COR-L47 (cell line): Measurements from ENCODE around the gene SKP1.

Experiments used
- DNase-seq: peaks from one replicate; lab custom pipeline; 2025; lab: John Stamatoyannopoulos, UW

Gene SKP1

GRCh38 chr5:134130239-134130945 lies 46.4 kb downstream of the SKP1 start:
- DNase-seq: no peak

- DNase-seq: no peak
Observed at GRCh38 chr5:134129411-134130238, 47.1 kb downstream of the SKP1 start.

DNA sequence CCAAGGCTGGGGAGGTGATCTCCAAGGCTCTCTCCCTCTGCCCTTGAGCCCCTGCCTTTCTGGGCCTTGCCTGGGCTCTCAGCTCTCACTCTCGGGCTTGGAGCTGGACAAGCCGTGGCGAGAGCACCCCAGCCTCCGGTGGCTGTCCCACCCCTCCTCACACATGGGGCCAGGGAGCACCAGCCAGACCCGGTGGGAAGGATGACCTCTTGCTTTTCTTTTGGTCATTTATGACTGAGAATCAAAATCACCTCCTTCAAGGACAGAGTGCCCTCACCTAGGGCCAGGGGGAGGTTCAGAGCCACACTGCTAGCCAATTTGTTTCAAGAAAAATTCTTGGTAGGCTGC lies 48.1 kb downstream of the SKP1 start:
- DNase-seq: no peak

DNA sequence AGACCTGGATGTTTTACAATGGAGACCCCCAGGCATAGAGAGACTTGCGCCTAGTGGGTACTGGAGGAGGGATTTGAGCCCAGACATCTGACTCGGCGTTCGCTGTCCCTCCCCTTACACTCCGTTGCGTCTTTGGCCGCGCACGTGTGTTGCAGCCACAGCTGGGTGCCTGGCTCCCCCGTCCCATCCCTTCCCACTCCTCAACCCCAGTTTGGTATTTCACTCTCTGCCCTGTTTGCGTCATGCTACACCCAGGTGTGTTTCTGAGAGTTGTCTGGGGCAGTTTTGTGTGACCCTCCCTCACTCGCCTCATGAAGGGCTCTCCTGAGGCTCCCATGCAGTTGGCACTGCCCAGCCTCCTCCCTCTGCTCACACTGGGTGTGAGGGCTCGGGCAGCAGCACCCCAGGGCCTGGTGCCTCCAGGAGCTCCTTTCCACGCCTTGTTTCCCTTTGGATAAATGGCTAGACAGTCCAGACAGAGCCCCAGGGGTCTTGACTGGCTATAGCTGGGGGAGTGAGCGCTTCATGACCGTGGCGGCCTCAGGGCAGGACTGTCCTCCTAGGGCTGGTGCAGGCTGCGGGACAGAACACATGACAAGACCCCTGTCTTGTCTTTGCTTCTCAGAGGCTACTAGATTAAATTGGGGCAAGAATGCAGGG lies 48.6 kb downstream of the SKP1 start:
- no peak for DNase-seq

- no peak for DNase-seq
Observed at GRCh38 chr5:134127376-134127861, 49.3 kb downstream of the SKP1 start.

- DNase-seq: peak; percentile 31
Observed at GRCh38 chr5:134125039-134126015, 51.4 kb downstream of the SKP1 start.

DNA sequence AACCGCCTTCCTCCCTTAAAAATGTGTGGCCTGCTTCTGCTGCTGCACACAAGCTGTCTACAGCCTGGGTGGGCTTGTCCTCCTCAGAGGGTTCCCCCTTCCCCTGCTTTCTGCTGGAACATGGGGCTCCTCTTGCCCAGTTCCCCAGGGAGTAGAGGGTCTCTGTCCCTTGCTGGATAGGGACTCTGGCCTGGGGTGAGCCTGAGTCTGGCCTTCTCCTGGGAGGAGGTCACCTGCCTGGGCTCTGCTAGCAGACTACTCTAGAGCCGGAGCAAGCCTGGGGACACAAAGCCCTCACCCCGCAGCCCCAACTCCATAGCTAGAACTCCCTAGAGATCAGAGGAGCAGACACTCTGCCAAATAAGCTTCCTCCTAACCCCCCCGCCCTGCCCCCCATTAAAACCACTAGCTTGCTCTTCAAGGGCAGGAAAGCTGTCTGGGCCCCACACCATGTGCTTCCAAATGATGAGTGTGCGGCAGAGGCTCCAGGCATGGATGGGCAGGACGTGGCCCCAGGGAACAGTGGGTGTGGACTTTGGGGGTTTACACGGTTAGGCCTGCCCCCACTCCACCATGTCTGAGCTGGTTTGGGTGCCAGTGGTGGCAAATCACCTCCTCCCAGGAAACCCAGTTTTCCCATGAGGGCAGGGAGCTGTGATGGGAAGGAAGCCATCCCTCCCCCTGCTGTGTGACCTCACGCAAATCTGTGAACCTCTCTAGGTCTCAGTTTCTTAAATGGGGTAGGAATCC lies 52.3 kb downstream of the SKP1 start:
- DNase-seq: no peak

- no peak for DNase-seq
Observed at GRCh38 chr5:134123360-134123759, 53.4 kb downstream of the SKP1 start.

DNA sequence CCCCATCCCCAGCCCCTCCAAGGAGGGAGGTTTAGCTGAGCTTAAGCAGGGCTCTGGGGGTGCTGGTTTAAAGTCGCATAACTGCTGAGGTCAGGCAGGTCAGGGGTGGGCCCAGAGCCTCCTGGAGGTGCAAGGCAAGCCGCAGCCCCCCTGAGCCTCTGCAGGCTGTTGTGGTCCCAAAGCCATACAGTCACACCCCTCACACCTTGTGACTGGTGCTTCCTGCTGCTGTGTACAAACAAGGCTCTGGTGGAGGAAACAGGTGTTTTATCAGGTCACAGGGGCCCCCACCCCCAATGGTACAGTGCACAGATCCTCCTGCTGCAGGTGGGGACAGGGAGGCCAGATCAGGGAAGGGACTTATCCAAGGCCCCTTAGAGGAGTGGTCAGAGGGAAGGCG lies 54.2 kb downstream of the SKP1 start:
- DNase-seq: no peak

DNA sequence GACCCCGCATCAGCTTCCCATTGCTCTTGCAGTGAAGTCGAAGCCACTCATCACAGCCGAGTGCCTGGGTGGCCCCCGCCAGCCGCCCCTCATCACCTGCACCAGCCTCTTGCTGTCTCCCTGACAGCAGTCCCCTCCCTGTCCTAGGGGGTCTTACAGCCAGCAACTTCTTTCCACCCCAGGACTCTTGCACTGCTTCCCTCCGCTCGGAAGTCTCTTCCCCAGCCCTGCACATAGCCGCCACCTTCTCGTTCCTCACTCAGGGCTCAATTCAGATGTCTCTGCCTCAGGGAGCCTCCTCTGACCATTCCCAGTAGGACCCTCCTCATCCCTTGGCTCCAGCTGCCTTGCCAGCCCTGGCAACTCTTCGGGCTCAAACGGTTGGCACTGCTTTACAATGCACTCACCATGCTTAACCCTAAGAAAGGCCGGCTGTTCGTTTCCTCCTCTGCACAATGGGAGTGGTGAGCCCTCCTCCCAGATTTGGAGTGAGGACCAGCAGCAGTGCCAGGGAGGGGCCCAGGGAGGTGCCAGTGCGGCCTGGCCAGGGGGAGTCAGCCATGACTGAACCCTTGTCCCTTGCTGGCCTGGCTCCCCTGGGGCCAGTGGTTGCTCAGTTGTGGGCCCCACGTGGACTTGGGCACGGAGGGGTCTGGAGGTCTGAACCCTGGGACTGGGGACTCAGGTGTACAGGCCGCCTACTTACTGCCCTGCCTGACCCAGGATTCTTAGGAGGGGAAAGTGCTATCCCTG lies 56.2 kb downstream of the SKP1 start:
- no peak for DNase-seq

- DNase-seq: no peak
Observed at GRCh38 chr5:134119720-134120119, 57.0 kb downstream of the SKP1 start.

GRCh38 chr5:134118212-134118835 lies 58.4 kb downstream of the SKP1 start:
- DNase-seq: no peak

GRCh38 chr5:134116789-134117761 lies 59.7 kb downstream of the SKP1 start:
- no peak for DNase-seq

- no peak for DNase-seq
Observed at GRCh38 chr5:134116286-134116685, 60.5 kb downstream of the SKP1 start.

DNA sequence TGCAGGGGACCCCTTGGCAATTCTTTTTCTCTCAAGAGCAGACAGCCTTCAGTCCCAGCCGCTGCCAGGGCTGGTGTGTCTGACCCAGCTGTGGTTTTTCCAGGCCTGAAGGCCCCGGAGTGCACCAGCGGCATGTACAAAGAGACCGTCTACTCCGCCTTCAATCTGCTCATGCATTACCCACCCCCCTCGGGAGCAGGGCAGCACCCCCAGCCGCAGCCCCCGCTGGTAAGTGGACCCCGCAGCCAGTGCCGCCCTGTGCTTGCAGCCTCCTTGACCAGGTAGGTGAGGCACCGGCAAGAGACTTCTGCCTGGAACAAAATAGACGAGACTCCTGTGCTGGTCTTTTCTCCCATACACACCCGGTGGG lies 61.0 kb downstream of the SKP1 start:
- no peak for DNase-seq

GRCh38 chr5:134114886-134115805 lies 61.6 kb downstream of the SKP1 start:
- no peak for DNase-seq
